Subcutaneous abdominal adipose tissue (tissue), 5 donors: ENCODE results near the gene RNF40.

Source experiments
- H3K27ac ChIP-seq: one replicate; pipeline ENCODE4 v1.7.0; 2013; ENCODE audit warnings: low read depth, mild to moderate bottlenecking, inconsistent platforms, low read length, moderate library complexity
- H3K27me3 ChIP-seq, 5 donors: one replicate each; pipeline ENCODE4 v1.7.0; 2013; ENCODE audit warnings: low read length in 5 of 5, inconsistent platforms in 1 of 5; ENCODE audit not compliant: control insufficient read depth in 5 of 5, insufficient read depth in 4 of 5
- H3K36me3 ChIP-seq, 5 donors: one replicate each; pipeline ENCODE4 v1.7.0; 2013; ENCODE audit warnings: low read length in 5 of 5; ENCODE audit not compliant: control insufficient read depth in 5 of 5, insufficient read depth in 5 of 5
- H3K4me1 ChIP-seq, 5 donors: one replicate each; pipeline ENCODE4 v1.7.0; 2013; ENCODE audit warnings: low read length in 5 of 5, mild to moderate bottlenecking in 3 of 5, moderate library complexity in 1 of 5; ENCODE audit not compliant: control insufficient read depth in 5 of 5, insufficient read depth in 5 of 5
- H3K4me3 ChIP-seq, 5 donors: one replicate each; pipeline ENCODE4 v1.7.0; 2013; ENCODE audit warnings: low read length in 5 of 5, low read depth in 1 of 5
- H3K9ac ChIP-seq, 5 donors: one replicate each; pipeline ENCODE4 v1.7.0; 2013; ENCODE audit warnings: low read length in 5 of 5, mild to moderate bottlenecking in 4 of 5, moderate library complexity in 3 of 5
- H3K9me3 ChIP-seq, 5 donors: one replicate each; pipeline ENCODE4 v1.7.0; 2013; ENCODE audit warnings: low read length in 5 of 5; ENCODE audit not compliant: control insufficient read depth in 5 of 5
- donor health status: healthy.
- donor health status: healthy.
- donor health status: healthy.
- donor health status: healthy.
- donor health status: healthy.

RNF40 gene

DNA sequence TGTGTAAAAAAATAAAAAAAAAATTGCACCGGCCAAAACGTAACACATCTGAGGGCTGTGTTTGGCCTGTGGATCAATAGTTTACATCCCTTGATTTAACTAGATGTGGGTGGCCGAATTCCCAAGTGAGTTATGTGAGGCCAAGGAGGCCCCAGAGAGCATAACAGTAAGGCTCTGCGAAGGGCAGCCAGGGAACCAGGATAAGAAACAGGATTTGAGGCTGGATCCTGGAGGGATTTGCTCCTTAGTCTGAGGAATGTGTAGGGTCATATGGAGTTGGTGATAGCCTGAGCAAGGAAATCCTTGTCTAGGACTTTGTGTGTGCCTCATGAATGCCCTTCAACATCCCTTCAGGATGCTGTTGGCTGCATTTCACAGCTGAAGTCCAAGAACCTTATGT lies 11.9 kb upstream of the RNF40 start:
- no peak overlapping the region for H3K9ac ChIP-seq
- peaks cover under 1 to 43% (median 26%) of the 10 kb centered on the region in 5 donors for H3K36me3 ChIP-seq
- H3K4me1 ChIP-seq = peaks cover 3 to 17% (median 8%) of the 10 kb centered on the region in 5 donors
- no peak overlapping the region for H3K4me3 ChIP-seq
- H3K27me3 ChIP-seq = no peaks in the 10 kb centered on the region
- no peaks in the 10 kb centered on the region for H3K9me3 ChIP-seq
- H3K27ac ChIP-seq = no peak overlapping the region

DNA sequence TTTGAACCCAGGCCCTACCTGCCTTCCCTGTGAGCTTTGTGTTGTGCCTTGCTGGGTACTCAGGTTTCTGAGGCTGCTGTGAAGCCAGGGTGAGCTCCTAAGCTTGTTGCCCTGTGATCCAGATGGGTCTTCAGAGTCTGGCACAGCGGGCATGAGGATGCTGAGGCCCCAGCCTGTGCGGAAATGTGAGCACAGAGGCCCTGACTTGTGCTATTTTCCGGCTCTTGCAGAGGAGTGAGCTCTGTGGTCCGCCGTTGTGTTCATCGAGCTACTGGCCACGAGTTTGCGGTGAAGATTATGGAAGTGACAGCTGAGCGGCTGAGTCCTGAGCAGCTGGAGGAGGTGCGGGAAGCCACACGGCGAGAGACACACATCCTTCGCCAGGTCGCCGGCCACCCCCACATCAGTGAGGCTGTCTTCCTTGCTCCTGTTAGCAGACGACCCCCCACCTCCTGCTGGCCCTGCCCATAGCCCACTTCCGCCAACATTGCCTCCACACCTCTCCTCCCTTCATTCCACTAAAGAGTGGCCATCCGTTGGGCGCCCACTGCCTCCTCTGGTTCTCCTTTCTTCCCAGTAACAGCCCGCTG lies 11.2 kb upstream of the RNF40 start:
- Histone ChIP-seq H3K27me3 (no peaks in the 10 kb centered on the region), H3K4me3 (no peak overlapping the region), H3K9me3 (no peaks in the 10 kb centered on the region), H3K27ac (no peak overlapping the region), H3K36me3 (peaks cover 0 to 47% (median 27%) of the 10 kb centered on the region in 5 donors), H3K4me1 (peaks cover 3 to 17% (median 8%) of the 10 kb centered on the region in 5 donors), H3K9ac (no peak overlapping the region)

DNA sequence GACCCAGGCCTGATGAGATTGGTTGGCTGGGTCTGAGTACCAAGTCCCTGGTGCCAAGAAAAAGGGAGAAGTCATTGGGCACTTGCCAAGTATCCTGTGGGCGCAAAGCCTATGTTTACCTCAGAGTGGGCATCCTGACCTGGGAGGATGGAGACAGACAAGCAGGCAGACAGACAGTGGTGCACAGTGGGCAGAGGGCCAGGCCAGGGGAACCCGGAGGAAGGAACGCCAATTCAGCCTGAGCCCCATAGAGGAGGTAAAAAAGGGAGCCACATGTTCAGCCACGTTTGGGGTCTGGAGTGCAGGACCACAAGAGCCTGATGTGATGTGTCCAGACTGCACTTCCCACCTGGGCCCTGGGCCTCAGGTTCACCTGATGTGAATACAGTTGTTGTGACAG lies 8.5 kb upstream of the RNF40 start:
- Histone ChIP-seq H3K4me1 (peaks cover 0 to 12% (median 0%) of the 10 kb centered on the region in 5 donors), H3K27me3 (no peaks in the 10 kb centered on the region), H3K36me3 (peaks cover 0 to 67% (median 41%) of the 10 kb centered on the region in 5 donors), H3K9me3 (no peaks in the 10 kb centered on the region), H3K4me3 (no peak overlapping the region), H3K27ac (no peak overlapping the region), H3K9ac (no peak overlapping the region)

DNA sequence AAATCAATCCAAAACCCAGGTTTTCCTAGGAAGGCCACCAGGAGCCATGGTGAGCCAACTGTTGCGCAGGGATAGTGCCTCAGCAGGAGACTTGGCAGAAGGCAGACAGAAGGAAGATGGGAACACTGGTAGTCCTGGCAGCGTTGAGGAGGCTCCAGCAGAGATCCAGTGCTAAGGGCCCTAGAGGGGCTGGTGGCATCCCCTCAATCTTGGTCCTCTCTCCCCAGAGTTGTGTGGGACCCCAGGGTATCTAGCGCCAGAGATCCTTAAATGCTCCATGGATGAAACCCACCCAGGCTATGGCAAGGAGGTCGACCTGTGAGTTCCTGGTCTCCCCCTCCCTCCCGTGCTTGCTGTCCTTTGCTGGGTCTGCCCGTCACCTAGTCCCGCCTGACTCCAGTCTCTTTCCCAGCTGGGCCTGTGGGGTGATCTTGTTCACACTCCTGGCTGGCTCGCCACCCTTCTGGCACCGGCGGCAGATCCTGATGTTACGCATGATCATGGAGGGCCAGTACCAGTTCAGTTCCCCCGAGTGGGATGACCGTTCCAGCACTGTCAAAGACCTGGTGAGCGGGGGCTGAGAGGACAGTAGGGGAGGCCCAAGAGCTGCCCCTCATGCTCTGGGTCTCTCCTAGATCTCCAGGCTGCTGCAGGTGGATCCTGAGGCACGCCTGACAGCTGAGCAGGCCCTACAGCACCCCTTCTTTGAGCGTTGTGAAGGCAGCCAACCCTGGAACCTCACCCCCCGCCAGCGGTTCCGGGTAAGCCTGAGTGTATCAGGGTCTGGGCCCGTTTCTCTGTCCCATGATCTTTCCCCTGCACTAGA lies 6.0 kb upstream of the RNF40 start:
- no peaks in the 10 kb centered on the region for H3K27me3 ChIP-seq
- H3K4me3 ChIP-seq = no peak overlapping the region
- no peaks in the 10 kb centered on the region for H3K9me3 ChIP-seq
- no peak overlapping the region for H3K27ac ChIP-seq
- H3K36me3 ChIP-seq = peaks cover 0 to 63% (median 36%) of the 10 kb centered on the region in 5 donors
- peaks cover 0 to 19% (median 5%) of the 10 kb centered on the region in 5 donors for H3K4me1 ChIP-seq
- H3K9ac ChIP-seq = no peak overlapping the region

DNA sequence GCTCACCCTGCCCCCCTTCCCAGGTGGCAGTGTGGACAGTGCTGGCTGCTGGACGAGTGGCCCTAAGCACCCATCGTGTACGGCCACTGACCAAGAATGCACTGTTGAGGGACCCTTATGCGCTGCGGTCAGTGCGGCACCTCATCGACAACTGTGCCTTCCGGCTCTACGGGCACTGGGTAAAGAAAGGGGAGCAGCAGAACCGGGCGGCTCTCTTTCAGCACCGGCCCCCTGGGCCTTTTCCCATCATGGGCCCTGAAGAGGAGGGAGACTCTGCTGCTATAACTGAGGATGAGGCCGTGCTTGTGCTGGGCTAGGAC lies 5.4 kb upstream of the RNF40 start:
- Histone ChIP-seq H3K9ac (no peak overlapping the region), H3K27ac (no peak overlapping the region), H3K4me1 (peaks cover 0 to 25% (median 10%) of the 10 kb centered on the region in 5 donors), H3K9me3 (no peaks in the 10 kb centered on the region), H3K27me3 (no peaks in the 10 kb centered on the region), H3K4me3 (no peak overlapping the region), H3K36me3 (peaks cover 0 to 57% (median 31%) of the 10 kb centered on the region in 5 donors)

DNA sequence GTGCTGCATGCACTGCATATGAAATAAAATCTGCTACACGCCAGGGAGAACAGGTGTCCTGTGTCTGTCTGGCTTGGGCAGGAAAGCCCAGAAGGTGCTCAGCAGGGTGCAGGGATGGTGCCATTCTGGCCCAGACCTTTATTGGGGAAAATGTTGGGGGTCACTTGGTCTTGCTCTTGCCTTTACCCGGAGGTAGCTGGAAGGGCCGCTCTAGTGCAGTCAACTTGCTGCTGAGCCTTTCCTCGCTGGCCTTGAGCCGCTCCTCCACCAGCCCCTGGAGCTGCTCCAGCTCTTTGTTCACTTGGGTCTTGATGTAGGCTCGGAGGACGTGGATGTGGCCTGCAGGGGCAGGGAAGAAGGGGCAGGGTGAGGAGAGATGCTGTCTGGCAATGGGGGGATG lies 4.8 kb upstream of the RNF40 start:
- Histone ChIP-seq H3K4me1 (peaks cover 0 to 29% (median 11%) of the 10 kb centered on the region in 5 donors), H3K27ac (no peak overlapping the region), H3K9ac (no peak overlapping the region), H3K27me3 (no peaks in the 10 kb centered on the region), H3K4me3 (no peak overlapping the region), H3K9me3 (no peaks in the 10 kb centered on the region), H3K36me3 (peaks cover 0 to 53% (median 31%) of the 10 kb centered on the region in 5 donors)

DNA sequence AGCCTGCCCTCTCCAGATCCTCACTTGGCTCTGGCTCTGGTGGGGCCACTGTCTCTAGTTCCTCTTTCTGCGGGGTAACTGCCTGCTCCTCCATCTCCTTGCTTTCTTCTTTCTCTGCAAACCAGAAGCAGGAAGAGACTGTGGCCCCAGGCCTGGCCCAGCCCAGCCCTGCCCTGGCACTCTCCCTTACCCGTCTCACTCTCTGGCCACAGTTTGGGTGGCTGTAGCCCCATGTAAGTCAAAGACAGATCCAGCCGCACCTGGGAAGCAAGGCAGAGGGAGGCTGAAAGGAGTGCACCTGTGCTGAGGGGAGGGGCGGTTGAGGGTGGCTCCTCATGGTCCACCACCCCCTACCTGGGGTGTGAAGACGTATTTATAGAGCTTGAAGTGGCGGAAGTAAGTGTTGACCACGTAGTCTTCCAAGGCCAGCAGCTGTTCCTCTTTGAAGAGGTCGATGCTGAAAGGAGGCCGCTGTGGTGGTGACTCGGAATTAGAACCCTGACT lies 3.1 kb upstream of the RNF40 start:
- Histone ChIP-seq H3K27me3 (no peaks in the 10 kb centered on the region), H3K27ac (no peak overlapping the region), H3K9ac (no peak overlapping the region), H3K9me3 (no peaks in the 10 kb centered on the region), H3K4me1 (peaks cover 7 to 46% (median 28%) of the 10 kb centered on the region in 5 donors), H3K4me3 (no peak overlapping the region), H3K36me3 (peaks cover 4 to 46% (median 29%) of the 10 kb centered on the region in 5 donors)

DNA sequence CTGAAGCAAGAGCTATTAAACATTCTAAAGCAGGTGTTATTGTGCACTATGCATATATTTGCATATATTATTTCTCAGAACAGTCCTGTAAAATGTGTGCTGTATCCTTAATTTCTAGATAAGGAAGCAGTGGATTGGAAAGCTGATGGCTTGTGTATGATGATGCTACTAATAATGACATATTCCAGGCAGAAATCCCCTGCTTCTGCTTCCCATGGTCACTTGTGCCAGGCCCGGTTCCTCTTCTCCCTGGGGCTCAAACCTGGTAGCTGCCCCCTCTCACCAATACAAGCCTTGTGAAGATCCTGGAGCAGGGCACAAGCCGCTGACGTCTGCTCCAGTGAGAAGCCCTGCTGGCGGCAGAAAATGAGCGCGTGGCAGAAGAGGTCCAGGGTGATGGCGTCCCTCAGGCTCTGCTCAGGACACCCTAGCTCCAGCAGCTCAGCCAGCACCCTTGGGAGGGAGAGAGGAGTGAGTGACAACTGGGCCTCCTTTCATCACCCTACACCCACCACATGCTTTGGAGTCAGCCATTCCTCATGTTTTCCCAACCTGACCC lies 2.0 kb upstream of the RNF40 start:
- Histone ChIP-seq H3K4me3 (no peak overlapping the region), H3K36me3 (peaks cover 4 to 51% (median 36%) of the 10 kb centered on the region in 5 donors), H3K9ac (no peak overlapping the region)

DNA sequence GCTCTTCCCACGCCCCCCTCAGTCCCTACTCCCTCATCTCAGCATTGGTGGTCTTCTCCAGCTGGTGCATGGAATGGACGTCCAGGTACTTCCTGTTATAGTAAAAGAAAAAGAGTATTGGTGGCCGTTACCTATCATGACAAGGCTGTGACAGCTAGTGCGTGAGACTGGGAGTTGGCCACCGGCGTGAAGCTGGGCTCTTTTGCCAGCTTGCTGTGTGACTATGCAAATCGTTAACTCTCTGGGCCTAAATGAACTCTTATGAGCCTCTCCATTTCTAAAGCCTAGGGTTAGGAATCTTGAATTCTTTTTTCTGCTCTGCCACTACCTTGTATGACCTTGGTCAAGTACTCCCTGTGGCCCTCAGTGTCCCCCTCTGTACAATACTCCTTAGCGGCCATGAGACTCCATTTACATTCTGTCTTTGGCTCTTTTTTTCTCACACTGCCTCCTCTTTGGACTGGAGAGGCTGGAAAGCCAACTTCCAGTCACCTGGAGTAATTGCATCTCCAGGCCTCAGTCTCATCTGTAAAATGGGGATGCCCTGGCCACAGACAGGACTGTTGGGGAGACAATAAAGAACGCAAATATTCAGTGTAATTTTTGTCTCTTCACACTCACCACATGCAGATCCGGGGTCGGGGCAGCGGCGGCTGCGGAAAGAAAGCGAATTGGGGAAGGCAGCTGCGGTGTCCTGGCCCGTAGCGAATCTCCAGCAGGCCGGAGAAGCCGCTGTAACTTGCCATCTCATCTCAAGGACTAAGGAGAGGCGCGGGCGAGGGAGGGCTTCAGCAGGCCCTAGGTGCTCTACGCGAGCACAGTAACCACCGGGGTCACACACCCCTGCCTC lies 1.3 kb upstream of the RNF40 start:
- Histone ChIP-seq H3K9me3 (no peaks in the 10 kb centered on the region), H3K36me3 (peaks cover 4 to 53% (median 43%) of the 10 kb centered on the region in 5 donors), H3K27me3 (no peaks in the 10 kb centered on the region), H3K9ac (peak overlapping the region in 3 of 5 donors; percentile 21 to 68 (median 63)), H3K4me3 (peak overlapping the region in 4 of 5 donors; percentile 83 to 97 (median 94)), H3K4me1 (peaks cover 7 to 48% (median 28%) of the 10 kb centered on the region in 5 donors), H3K27ac (no peak overlapping the region)

More for the DNA sequence above, 2.0 kb upstream of the RNF40 start:
- no peaks in the 10 kb centered on the region for H3K27me3 ChIP-seq
- H3K9me3 ChIP-seq = no peaks in the 10 kb centered on the region
- H3K27ac ChIP-seq = no peak overlapping the region
- H3K4me1 ChIP-seq = peaks cover 7 to 48% (median 28%) of the 10 kb centered on the region in 5 donors
